Measurements from ENCODE around the gene MTNR1B. TPM values are rescaled to one million over a fixed set of nuclear protein-coding genes. Genes with fewer than 3 reads are reported as not detected.

The MTNR1B gene
- total and polyA plus RNA-seq, 2 experiments from 2014 or later: not detected

- no peak overlapping the region for H3K4me3 ChIP-seq
- H3K9me3 ChIP-seq (ENCODE audit: low read depth): no peaks in the 10 kb centered on the region
- no peaks in the 10 kb centered on the region for H3K4me1 ChIP-seq (ENCODE audit: insufficient read depth)
- H3K79me2 ChIP-seq (ENCODE audit: insufficient read depth): no peaks in the 10 kb centered on the region
- no peak for DNase-seq
- H3K9ac ChIP-seq: no peak overlapping the region
- no peak overlapping the region for H3K27ac ChIP-seq
- no peak for TF ChIP-seq EZH2 (IDR thresholded peaks at IDR 0.05; ENCODE audit: insufficient read depth, poor library complexity, severe bottlenecking)
- no peak for TF ChIP-seq EZH2phosphoT487 (IDR thresholded peaks at IDR 0.05; ENCODE audit: insufficient read depth, low read depth)
- no peaks in the 10 kb centered on the region for H3F3A ChIP-seq (ENCODE audit: insufficient read depth)
- no peak overlapping the region for H3K4me2 ChIP-seq (ENCODE audit: unreplicated experiment)
- no peaks in the 10 kb centered on the region for H4K20me1 ChIP-seq (ENCODE audit: insufficient read depth)
- H3K36me3 ChIP-seq (ENCODE audit: low read depth): no peaks in the 10 kb centered on the region
- no peaks in the 10 kb centered on the region for H3K9me2 ChIP-seq (ENCODE audit: insufficient read depth)
- H3K27me3 ChIP-seq (replicated peaks; ENCODE audit: insufficient read depth): peaks cover 11% of the 10 kb centered on the region; the same call in 1 of the 2 replicates
- no peak overlapping the region for H2AFZ ChIP-seq
- in situ Hi-C loops (cut with MboI): no loop called here
- 4 to 13% methylated on average over 3 of the region's 3 CpGs for WGBS, 2 experiments (ENCODE audit: low coverage in 1 of 2, low lambda C conversion rate in 2 of 2, missing lambda C conversion rate in 2 of 2)
Observed at GRCh38 chr11:92986585-92986984, 17.1 kb downstream of the MTNR1B start.

GRCh38 chr11:92993004-92993403 lies 23.6 kb downstream of the MTNR1B start:
- Histone ChIP-seq H3K4me2 (ENCODE audit: unreplicated experiment) (no peak overlapping the region), H3K4me3 (no peak overlapping the region), H3K79me2 (ENCODE audit: insufficient read depth) (no peaks in the 10 kb centered on the region), H3K9me3 (ENCODE audit: low read depth) (no peaks in the 10 kb centered on the region), H4K20me1 (ENCODE audit: insufficient read depth) (no peaks in the 10 kb centered on the region), H3K36me3 (ENCODE audit: low read depth) (no peaks in the 10 kb centered on the region), H3K9ac (no peak overlapping the region), H2AFZ (no peak overlapping the region), H3K4me1 (ENCODE audit: insufficient read depth) (no peaks in the 10 kb centered on the region), H3F3A (ENCODE audit: insufficient read depth) (no peaks in the 10 kb centered on the region), H3K27ac (no peak overlapping the region), H3K9me2 (ENCODE audit: insufficient read depth) (no peaks in the 10 kb centered on the region), H3K27me3 (replicated peaks; ENCODE audit: insufficient read depth) (no peaks in the 10 kb centered on the region)
- TF ChIP-seq EZH2phosphoT487 (IDR thresholded peaks at IDR 0.05; ENCODE audit: insufficient read depth, low read depth): no peak
- TF ChIP-seq EZH2 (IDR thresholded peaks at IDR 0.05; ENCODE audit: insufficient read depth, poor library complexity, severe bottlenecking): no peak
- no peak for DNase-seq
- in situ Hi-C loops (cut with MboI): no loop called here

- peak overlapping the region; percentile 60 for H3K27ac ChIP-seq
- H3F3A ChIP-seq (ENCODE audit: insufficient read depth): peaks cover 24% of the 10 kb centered on the region
- WGBS, 2 experiments (ENCODE audit: low coverage in 1 of 2, low lambda C conversion rate in 2 of 2, missing lambda C conversion rate in 2 of 2): 52 to 56% methylated on average over 2 of the region's 2 CpGs
- no peaks in the 10 kb centered on the region for H3K27me3 ChIP-seq (replicated peaks; ENCODE audit: insufficient read depth)
- no peak overlapping the region for H3K9ac ChIP-seq
- H3K36me3 ChIP-seq (ENCODE audit: low read depth): no peaks in the 10 kb centered on the region
- TF ChIP-seq EZH2 (IDR thresholded peaks at IDR 0.05; ENCODE audit: insufficient read depth, poor library complexity, severe bottlenecking): no peak
- no peak for TF ChIP-seq EZH2phosphoT487 (IDR thresholded peaks at IDR 0.05; ENCODE audit: insufficient read depth, low read depth)
- no peaks in the 10 kb centered on the region for H3K9me2 ChIP-seq (ENCODE audit: insufficient read depth)
- H2AFZ ChIP-seq: no peak overlapping the region
- H3K9me3 ChIP-seq (ENCODE audit: low read depth): no peaks in the 10 kb centered on the region
- in situ Hi-C loops (cut with MboI): no loop called here
- H4K20me1 ChIP-seq (ENCODE audit: insufficient read depth): no peaks in the 10 kb centered on the region
- peak; percentile 82 for DNase-seq
- no peak overlapping the region for H3K4me3 ChIP-seq
- peaks cover 17% of the 10 kb centered on the region for H3K4me1 ChIP-seq (ENCODE audit: insufficient read depth)
- peak overlapping the region; percentile 41 for H3K4me2 ChIP-seq (ENCODE audit: unreplicated experiment)
- no peaks in the 10 kb centered on the region for H3K79me2 ChIP-seq (ENCODE audit: insufficient read depth)
Observed at GRCh38 chr11:93000511-93001476, 31.3 kb downstream of the MTNR1B start.

GRCh38 chr11:93001806-93002205 lies 32.4 kb downstream of the MTNR1B start:
- no peaks in the 10 kb centered on the region for H3K36me3 ChIP-seq (ENCODE audit: low read depth)
- no peak for DNase-seq
- peaks cover 24% of the 10 kb centered on the region for H3F3A ChIP-seq (ENCODE audit: insufficient read depth)
- no peaks in the 10 kb centered on the region for H3K9me3 ChIP-seq (ENCODE audit: low read depth)
- no peak overlapping the region for H2AFZ ChIP-seq
- no peak overlapping the region for H3K4me3 ChIP-seq
- no peaks in the 10 kb centered on the region for H3K27me3 ChIP-seq (replicated peaks; ENCODE audit: insufficient read depth)
- no peaks in the 10 kb centered on the region for H3K9me2 ChIP-seq (ENCODE audit: insufficient read depth)
- TF ChIP-seq EZH2phosphoT487 (IDR thresholded peaks at IDR 0.05; ENCODE audit: insufficient read depth, low read depth) (no peak), EZH2 (IDR thresholded peaks at IDR 0.05; ENCODE audit: insufficient read depth, poor library complexity, severe bottlenecking) (no peak)
- no peak overlapping the region for H3K4me2 ChIP-seq (ENCODE audit: unreplicated experiment)
- H3K79me2 ChIP-seq (ENCODE audit: insufficient read depth): no peaks in the 10 kb centered on the region
- H3K4me1 ChIP-seq (ENCODE audit: insufficient read depth): peaks cover 17% of the 10 kb centered on the region
- no peak overlapping the region for H3K27ac ChIP-seq
- no peaks in the 10 kb centered on the region for H4K20me1 ChIP-seq (ENCODE audit: insufficient read depth)
- no peak overlapping the region for H3K9ac ChIP-seq
- in situ Hi-C loops (cut with MboI): no loop called here
